CD4-positive, alpha-beta memory T cell (primary cell): ENCODE results near the gene CLASRP. TPM values are rescaled to one million over a fixed set of nuclear protein-coding genes. Genes with fewer than 3 reads are reported as not detected.

Experiments used
- CTCF ChIA-PET: fragments of 350-600 bp; sonication (Branson Sonifier 250); formaldehyde crosslinking; loops from one replicate; lab custom pipeline; 2021; ENCODE audit warnings: inconsistent platforms; ENCODE audit not compliant: partially characterized antibody; lab: Charles Lee
- POLR2A ChIA-PET: fragments of 350-600 bp; sonication (Branson Sonifier 250); formaldehyde crosslinking; loops from one replicate; lab custom pipeline; 2021; ENCODE audit not compliant: partially characterized antibody; lab: Charles Lee
- DNase-seq, 5 donors: peaks; one replicate each; pipeline versions ENCODE4 v3.0.0 to v3.0.0-alpha.2; 2020 to 2022; ENCODE audit warnings: mixed read lengths in 1 of 5
- H3K27ac ChIP-seq: one replicate; pipeline ENCODE4 v1.7.0; 2013; ENCODE audit warnings: low read depth, low read length
- H3K27me3 ChIP-seq: 2 replicates; pipeline ENCODE4 v1.7.0; 2013; ENCODE audit warnings: mild to moderate bottlenecking, low read length, moderate library complexity; ENCODE audit not compliant: insufficient read depth
- H3K36me3 ChIP-seq: 2 replicates; pipeline ENCODE4 v1.7.0; 2013; ENCODE audit warnings: mild to moderate bottlenecking, low read length, moderate library complexity; ENCODE audit not compliant: insufficient read depth
- H3K4me1 ChIP-seq: 2 replicates; pipeline ENCODE4 v1.7.0; 2013; ENCODE audit warnings: mild to moderate bottlenecking, low read length, moderate library complexity; ENCODE audit not compliant: insufficient read depth
- H3K4me3 ChIP-seq, 2 donors: one replicate each; pipeline ENCODE4 v1.7.0; 2013; ENCODE audit warnings: low read length in 2 of 2, mild to moderate bottlenecking in 1 of 2
- H3K9me3 ChIP-seq, 2 donors: one replicate each; pipeline ENCODE4 v1.7.0; 2013; ENCODE audit warnings: low read length in 2 of 2, control low read depth in 1 of 2; ENCODE audit not compliant: control insufficient read depth in 1 of 2
- H3K27ac Mint-ChIP-seq, 7 donors: one replicate each; pipeline ENCODE4 v1.8.0; 2020 to 2021; ENCODE audit warnings: mixed read lengths in 7 of 7, mild to moderate bottlenecking in 6 of 7, inconsistent platforms in 3 of 7, moderate library complexity in 3 of 7
- H3K27me3 Mint-ChIP-seq, 2 donors: one replicate each; pipeline ENCODE4 v1.8.0; 2020 to 2021; ENCODE audit warnings: mixed read lengths in 2 of 2
- H3K36me3 Mint-ChIP-seq, 2 donors: one replicate each; pipeline ENCODE4 v1.8.0; 2020 to 2021; ENCODE audit warnings: mixed read lengths in 2 of 2, inconsistent platforms in 1 of 2, mild to moderate bottlenecking in 1 of 2
- H3K4me1 Mint-ChIP-seq, 4 donors: one replicate each; pipeline ENCODE4 v1.8.0; 2020 to 2021; ENCODE audit warnings: mixed read lengths in 4 of 4, mild to moderate bottlenecking in 1 of 4
- H3K4me3 Mint-ChIP-seq, 8 donors: one replicate each; pipeline ENCODE4 v1.8.0; 2020 to 2021; ENCODE audit warnings: mixed read lengths in 8 of 8, mild to moderate bottlenecking in 7 of 8, moderate library complexity in 6 of 8, inconsistent platforms in 3 of 8
- H3K9me3 Mint-ChIP-seq, 8 donors: one replicate each; pipeline ENCODE4 v1.8.0; 2020 to 2021; ENCODE audit warnings: mixed read lengths in 8 of 8, mild to moderate bottlenecking in 5 of 8, inconsistent platforms in 3 of 8, moderate library complexity in 1 of 8
- intact Hi-C: fragments of 100-400 bp; cut with micrococcal nuclease; formaldehyde crosslinking; loops from one replicate; pipeline ENCODE4 v1.15.1; 2023
- polyA plus RNA-seq, 2 donors: library from polyadenylated mRNA; unstranded; fragments of 300-500 nt; fragmentation: Illumina TruSeq; gene quantifications; one replicate each; pipeline ENCODE4 v1.2.3, GENCODE V29; 2021
- total RNA-seq, 2 experiments: library from RNA; stranded (reverse); gene quantifications; one replicate each; pipeline ENCODE4 v1.2.3, GENCODE V29; 2021

Gene CLASRP
- total and polyA plus RNA-seq, 4 experiments from 2014 or later: 3.8 to 163 (median 84.3) TPM

DNA sequence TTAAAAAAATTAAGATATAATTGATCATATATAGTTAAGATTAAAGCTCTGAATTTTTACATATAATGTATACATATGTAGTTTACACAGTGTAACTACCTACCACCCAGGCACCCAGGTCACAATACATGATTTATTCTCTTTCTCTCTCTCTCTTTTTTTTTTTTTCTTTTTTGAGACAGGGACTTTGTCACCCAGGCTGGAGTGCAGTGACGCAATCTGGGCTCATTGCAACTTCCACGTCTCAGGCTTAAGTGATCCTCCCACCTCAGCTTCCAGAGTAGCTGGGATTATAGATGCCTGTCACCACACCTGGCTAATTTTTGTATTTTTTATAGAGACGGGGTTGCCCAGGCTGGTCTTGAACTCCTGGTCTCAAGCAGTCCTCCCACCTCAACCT is 18.8 kb upstream of the CLASRP start:
- peak overlapping the region in 2 of 7 donors; percentile 4 to 27 for H3K27ac Mint-ChIP-seq
- peaks cover 11 to 29% of the 10 kb centered on the region in 2 donors for H3K36me3 Mint-ChIP-seq
- Histone ChIP-seq H3K27ac (no peak overlapping the region), H3K27me3 (no peaks in the 10 kb centered on the region), H3K4me3 (no peak overlapping the region), H3K4me1 (peaks cover 17% of the 10 kb centered on the region), H3K36me3 (peaks cover 9% of the 10 kb centered on the region), H3K9me3 (no peaks in the 10 kb centered on the region)
- no peak for DNase-seq
- no peak overlapping the region for H3K4me3 Mint-ChIP-seq
- H3K27me3 Mint-ChIP-seq: no peaks in the 10 kb centered on the region
- ChIA-PET POLR2A (no interaction called here), CTCF (interaction anchor here (0.9 to 1.2 kb wide), 3 partner anchors 9 to 40 kb away, joined by 3 to 4 read pairs (median 4); no protein-coding TSS in a partner anchor)
- intact Hi-C loops: no loop called here
- peaks cover 8 to 24% (median 15%) of the 10 kb centered on the region in 4 donors for H3K4me1 Mint-ChIP-seq
- no peaks in the 10 kb centered on the region for H3K9me3 Mint-ChIP-seq

DNA sequence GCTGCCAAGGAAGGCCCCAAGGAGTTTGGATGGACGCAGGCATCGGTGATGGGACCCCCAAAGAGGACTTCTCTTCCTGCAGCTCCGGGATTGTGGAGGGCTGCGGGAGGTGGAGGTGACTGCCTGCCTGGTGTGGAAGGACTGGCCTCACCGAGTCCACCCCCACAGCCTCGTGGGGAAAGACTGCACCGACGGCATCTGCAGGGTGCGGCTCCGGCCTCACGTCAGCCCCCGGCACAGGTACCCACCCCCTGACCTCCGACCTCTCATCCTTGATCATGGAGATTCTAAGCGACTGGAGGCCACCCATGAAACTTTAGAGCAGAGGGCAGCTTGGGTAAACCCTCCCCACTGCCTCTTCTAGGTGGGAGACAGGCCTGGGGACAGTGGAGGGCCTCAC is 16.9 kb upstream of the CLASRP start:
- Mint-ChIP-seq H3K9me3 (no peaks in the 10 kb centered on the region), H3K27ac (peak overlapping the region in 1 of 7 donors; percentile 66), H3K4me1 (peaks cover 0 to 8% (median 5%) of the 10 kb centered on the region in 4 donors), H3K27me3 (no peaks in the 10 kb centered on the region), H3K4me3 (no peak overlapping the region), H3K36me3 (peaks cover 11 to 29% of the 10 kb centered on the region in 2 donors)
- Histone ChIP-seq H3K4me1 (peaks cover 6% of the 10 kb centered on the region), H3K4me3 (no peak overlapping the region), H3K36me3 (peaks cover 14% of the 10 kb centered on the region), H3K9me3 (no peaks in the 10 kb centered on the region), H3K27ac (no peak overlapping the region), H3K27me3 (no peaks in the 10 kb centered on the region)
- no peak for DNase-seq
- CTCF ChIA-PET: interaction anchor here (1.5 to 1.7 kb wide), 2 partner anchors 38 to 104 kb away, joined by 3 to 6 read pairs; no protein-coding TSS in a partner anchor
- intact Hi-C loops: no loop called here
- POLR2A ChIA-PET: interaction anchor here (0.7 kb wide), 1 partner anchor 493 kb away, joined by 5 read pairs; no protein-coding TSS in a partner anchor

DNA sequence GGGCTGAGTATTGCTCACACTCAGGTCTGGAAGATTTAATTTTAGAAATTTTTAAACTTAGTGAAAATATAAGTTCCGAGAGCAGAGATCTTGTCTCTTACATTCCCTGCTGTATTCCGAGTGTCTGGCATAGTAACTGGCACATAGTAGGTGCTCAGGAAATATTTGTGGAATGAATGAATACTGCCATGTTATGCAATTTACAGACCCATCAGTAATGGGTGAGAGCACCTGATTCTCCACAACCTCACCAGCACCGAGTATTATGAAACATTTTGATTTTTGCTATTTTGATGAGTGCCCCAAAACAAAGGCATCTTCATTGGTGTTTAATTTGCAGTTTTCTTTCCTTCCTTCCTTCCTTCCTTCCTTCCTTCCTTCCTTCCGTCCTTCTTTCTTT is 15.8 kb upstream of the CLASRP start:
- intact Hi-C loops: no loop called here
- peaks cover 15 to 34% of the 10 kb centered on the region in 2 donors for H3K36me3 Mint-ChIP-seq
- Histone ChIP-seq H3K27ac (no peak overlapping the region), H3K27me3 (no peaks in the 10 kb centered on the region), H3K4me3 (no peak overlapping the region), H3K9me3 (no peaks in the 10 kb centered on the region), H3K36me3 (peaks cover 15% of the 10 kb centered on the region), H3K4me1 (no peaks in the 10 kb centered on the region)
- no peaks in the 10 kb centered on the region for H3K27me3 Mint-ChIP-seq
- POLR2A ChIA-PET: no interaction called here
- peaks cover 0 to 5% (median 3%) of the 10 kb centered on the region in 4 donors for H3K4me1 Mint-ChIP-seq
- CTCF ChIA-PET: no interaction called here
- no peak overlapping the region for H3K4me3 Mint-ChIP-seq
- peak overlapping the region in 5 of 7 donors; percentile 17 to 66 (median 32) for H3K27ac Mint-ChIP-seq
- no peaks in the 10 kb centered on the region for H3K9me3 Mint-ChIP-seq
- DNase-seq: no peak

DNA sequence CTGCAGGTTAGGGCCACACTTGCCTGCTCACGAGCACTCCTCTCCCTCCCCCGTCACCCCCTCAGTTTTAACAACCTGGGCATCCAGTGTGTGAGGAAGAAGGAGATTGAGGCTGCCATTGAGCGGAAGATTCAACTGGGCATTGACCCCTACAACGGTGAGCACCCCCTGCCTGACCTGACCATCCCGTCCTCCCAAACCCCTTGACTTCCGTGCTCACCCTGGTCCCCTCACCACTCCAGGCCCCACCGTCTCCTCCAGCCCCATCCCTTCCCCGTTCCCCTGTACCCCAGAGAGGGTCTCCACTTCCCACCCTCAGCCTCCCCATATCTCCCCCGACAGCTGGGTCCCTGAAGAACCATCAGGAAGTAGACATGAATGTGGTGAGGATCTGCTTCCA is 13.6 kb upstream of the CLASRP start:
- ChIA-PET CTCF (no interaction called here), POLR2A (no interaction called here)
- Histone ChIP-seq H3K4me3 (no peak overlapping the region), H3K4me1 (no peaks in the 10 kb centered on the region), H3K9me3 (no peaks in the 10 kb centered on the region), H3K36me3 (peaks cover 28% of the 10 kb centered on the region), H3K27ac (no peak overlapping the region), H3K27me3 (no peaks in the 10 kb centered on the region)
- Mint-ChIP-seq H3K9me3 (no peaks in the 10 kb centered on the region), H3K36me3 (peaks cover 13 to 39% of the 10 kb centered on the region in 2 donors), H3K27me3 (no peaks in the 10 kb centered on the region), H3K4me1 (no peaks in the 10 kb centered on the region), H3K4me3 (no peak overlapping the region), H3K27ac (peak overlapping the region in 1 of 7 donors; percentile 15)
- no peak for DNase-seq
- intact Hi-C loops: no loop called here

DNA sequence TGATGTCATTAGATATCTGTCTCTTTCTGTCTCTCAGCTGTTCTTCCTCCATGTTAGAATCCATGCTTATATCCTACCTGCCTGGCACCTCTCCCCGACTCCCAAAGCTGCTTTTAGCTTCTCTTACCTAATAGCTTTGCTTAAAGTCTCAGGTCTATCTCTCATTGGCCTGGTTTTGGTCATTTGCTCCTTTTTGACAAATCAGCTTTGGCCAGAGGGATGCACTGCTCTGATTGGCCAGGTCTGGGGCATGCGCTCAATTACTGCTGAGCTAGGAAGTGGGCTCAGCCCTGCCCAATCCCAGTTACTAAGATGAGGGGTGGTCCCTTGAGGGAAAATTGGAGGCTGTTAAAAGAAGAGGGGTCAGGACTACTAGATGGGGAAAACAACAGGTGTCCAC is 11.5 kb upstream of the CLASRP start:
- peaks cover 19 to 43% of the 10 kb centered on the region in 2 donors for H3K36me3 Mint-ChIP-seq
- no peaks in the 10 kb centered on the region for H3K4me1 Mint-ChIP-seq
- ChIA-PET POLR2A (interaction anchor here (0.6 to 0.9 kb wide), 2 partner anchors 11 to 18 kb away, joined by 3 to 4 read pairs; partner anchors contain the start of gene CLASRP), CTCF (interaction anchor here (1.1 to 1.3 kb wide), 2 partner anchors 11 to 32 kb away, joined by 3 to 5 read pairs; partner anchors contain the start of gene CLASRP)
- intact Hi-C loops: no loop called here
- Histone ChIP-seq H3K36me3 (peaks cover 23% of the 10 kb centered on the region), H3K27me3 (no peaks in the 10 kb centered on the region), H3K4me1 (no peaks in the 10 kb centered on the region), H3K27ac (no peak overlapping the region), H3K9me3 (no peaks in the 10 kb centered on the region), H3K4me3 (no peak overlapping the region)
- H3K4me3 Mint-ChIP-seq: no peak overlapping the region
- peak overlapping the region in 4 of 7 donors; percentile 5 to 66 (median 42) for H3K27ac Mint-ChIP-seq
- H3K9me3 Mint-ChIP-seq: no peaks in the 10 kb centered on the region
- no peaks in the 10 kb centered on the region for H3K27me3 Mint-ChIP-seq
- DNase-seq: no peak

DNA sequence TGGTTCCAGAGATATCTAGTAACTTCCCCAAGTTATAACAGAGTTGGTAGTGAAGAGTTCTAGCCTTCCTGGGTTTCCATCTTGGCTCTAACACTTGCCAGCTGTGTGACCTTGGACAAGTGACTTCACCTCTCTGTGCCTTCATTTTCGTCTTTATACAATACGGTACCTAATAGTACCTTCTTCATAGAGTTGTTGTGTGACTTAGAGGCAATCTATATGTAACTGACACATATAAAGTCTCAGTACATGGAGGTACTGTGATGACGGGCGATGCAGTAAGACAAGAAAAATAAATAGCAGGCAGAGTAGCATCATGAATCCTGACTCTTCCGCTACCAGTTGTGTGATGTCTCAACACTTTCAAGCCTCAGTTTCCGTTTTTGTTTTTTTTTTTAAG is 8.0 kb upstream of the CLASRP start:
- Histone ChIP-seq H3K4me1 (no peaks in the 10 kb centered on the region), H3K9me3 (no peaks in the 10 kb centered on the region), H3K27ac (no peak overlapping the region), H3K27me3 (no peaks in the 10 kb centered on the region), H3K4me3 (no peak overlapping the region), H3K36me3 (peaks cover 34% of the 10 kb centered on the region)
- intact Hi-C loops: no loop called here
- H3K4me3 Mint-ChIP-seq: no peak overlapping the region
- ChIA-PET CTCF (interaction anchor here (1.3 kb wide), 1 partner anchor 31 kb away, joined by 3 read pairs; no protein-coding TSS in a partner anchor), POLR2A (no interaction called here)
- peaks cover 0 to 4% (median 0%) of the 10 kb centered on the region in 4 donors for H3K4me1 Mint-ChIP-seq
- H3K27me3 Mint-ChIP-seq: no peaks in the 10 kb centered on the region
- peak overlapping the region in 2 of 7 donors; percentile 41 to 48 for H3K27ac Mint-ChIP-seq
- H3K9me3 Mint-ChIP-seq: peaks cover 0 to 2% (median 0%) of the 10 kb centered on the region in 8 donors
- peaks cover 30 to 57% of the 10 kb centered on the region in 2 donors for H3K36me3 Mint-ChIP-seq
- DNase-seq: no peak

DNA sequence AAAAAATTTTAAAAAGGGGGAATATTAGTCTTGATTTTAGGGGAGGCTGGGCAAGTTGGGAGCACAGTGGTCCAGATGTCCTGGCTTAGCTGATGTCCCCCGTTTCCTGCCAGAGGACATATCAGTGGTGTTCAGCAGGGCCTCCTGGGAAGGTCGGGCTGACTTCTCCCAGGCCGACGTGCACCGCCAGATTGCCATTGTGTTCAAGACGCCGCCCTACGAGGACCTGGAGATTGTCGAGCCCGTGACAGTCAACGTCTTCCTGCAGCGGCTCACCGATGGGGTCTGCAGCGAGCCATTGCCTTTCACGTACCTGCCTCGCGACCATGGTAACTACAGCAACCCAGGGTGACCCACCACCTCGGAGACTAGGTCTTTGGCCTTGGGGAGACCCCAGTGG is 6.4 kb upstream of the CLASRP start:
- CTCF ChIA-PET: interaction anchor here (1.4 kb wide), 1 partner anchor 27 kb away, joined by 4 read pairs; no protein-coding TSS in a partner anchor

More for the DNA sequence above, 6.4 kb upstream of the CLASRP start:
- Mint-ChIP-seq H3K4me3 (no peak overlapping the region), H3K27ac (no peak overlapping the region), H3K27me3 (no peaks in the 10 kb centered on the region), H3K4me1 (peaks cover 0 to 4% (median 0%) of the 10 kb centered on the region in 4 donors), H3K9me3 (peaks cover 0 to 2% (median 0%) of the 10 kb centered on the region in 8 donors), H3K36me3 (peaks cover 32 to 54% of the 10 kb centered on the region in 2 donors)
- H3K27ac ChIP-seq: no peak overlapping the region
- no peaks in the 10 kb centered on the region for H3K4me1 ChIP-seq
- no peaks in the 10 kb centered on the region for H3K9me3 ChIP-seq
- intact Hi-C loops: no loop called here
- H3K27me3 ChIP-seq: no peaks in the 10 kb centered on the region
- H3K36me3 ChIP-seq: peaks cover 34% of the 10 kb centered on the region
- DNase-seq: no peak
- no peak overlapping the region for H3K4me3 ChIP-seq
- POLR2A ChIA-PET: no interaction called here
